Cerebellar nuclear complex (tissue), 1 donor: Measurements from ENCODE around the gene SLC22A16.
"Not testable (repeated sequence)": the region's sequence is repeated elsewhere in the genome, so short reads cannot be mapped to it uniquely, and the experiment has no call there.

Experiments
- DNase-seq, 2 experiments: peaks; one replicate each; lab custom pipeline; 2025; lab: John Stamatoyannopoulos, UW

The SLC22A16 gene

DNA sequence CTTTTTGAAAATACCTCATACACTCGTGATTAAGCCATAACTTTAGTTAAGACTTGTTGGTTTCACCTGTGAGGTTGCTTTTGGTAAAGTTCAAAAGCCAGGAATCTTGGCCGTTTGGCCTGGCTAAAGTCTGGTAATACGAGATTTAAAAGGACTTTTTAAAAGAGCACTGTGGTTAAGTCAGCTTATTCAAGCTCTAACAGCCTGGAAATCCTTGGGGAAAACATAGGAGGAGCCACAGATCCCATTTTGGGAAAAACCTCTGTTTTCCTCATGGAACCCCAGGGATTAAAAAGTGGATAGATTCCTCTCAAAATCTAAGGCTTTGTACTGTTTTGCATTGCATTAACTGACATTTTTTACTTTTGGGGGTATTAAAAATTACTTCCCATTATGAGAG, 13.7 kb upstream of the SLC22A16 start:
- DNase-seq = no peak

GRCh38 chr6:110488606-110489190, 12.3 kb upstream of the SLC22A16 start:
- DNase-seq = no peak

GRCh38 chr6:110487968-110488381, 11.6 kb upstream of the SLC22A16 start:
- not testable (repeated sequence) for DNase-seq

DNA sequence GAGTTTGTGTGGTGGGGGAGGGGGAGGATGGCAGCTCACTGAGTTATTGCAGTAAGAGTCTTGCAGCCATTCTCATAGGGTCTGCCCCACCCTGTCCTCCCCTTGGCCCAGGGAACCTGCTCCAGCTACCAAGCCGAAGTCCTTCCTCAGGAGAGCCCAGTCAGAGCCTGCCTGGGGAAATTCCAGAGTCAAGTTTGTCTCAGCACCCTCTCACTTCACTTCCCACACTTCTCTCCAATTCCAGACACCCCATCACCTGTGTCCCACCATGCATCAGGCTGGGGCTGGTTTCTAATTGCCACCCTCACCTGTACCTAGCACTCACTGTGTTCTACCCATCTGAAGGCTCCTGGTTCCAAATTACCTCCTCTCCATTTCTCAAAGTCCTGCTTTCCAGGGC, 10.3 kb upstream of the SLC22A16 start:
- no peak for DNase-seq

DNA sequence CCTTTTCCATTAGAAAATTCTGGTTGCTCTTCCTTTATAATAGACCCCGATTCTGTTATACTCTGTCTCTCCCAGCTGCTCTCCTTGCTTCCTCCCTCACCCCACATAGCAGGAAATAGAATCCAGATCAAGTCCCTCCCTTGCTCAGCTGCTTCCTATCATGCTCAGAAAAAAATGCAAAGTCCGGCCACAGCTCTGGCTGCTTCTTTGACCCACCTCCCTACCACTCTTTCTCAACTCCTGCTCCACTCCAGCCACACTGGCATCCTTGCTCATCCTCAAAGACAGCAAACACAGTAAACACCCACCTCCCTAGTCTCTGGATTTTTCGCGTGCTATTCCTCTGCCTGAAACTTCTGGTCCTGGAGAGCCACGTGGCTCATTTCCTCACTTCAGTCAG, 9.1 kb upstream of the SLC22A16 start:
- no peak for DNase-seq

DNA sequence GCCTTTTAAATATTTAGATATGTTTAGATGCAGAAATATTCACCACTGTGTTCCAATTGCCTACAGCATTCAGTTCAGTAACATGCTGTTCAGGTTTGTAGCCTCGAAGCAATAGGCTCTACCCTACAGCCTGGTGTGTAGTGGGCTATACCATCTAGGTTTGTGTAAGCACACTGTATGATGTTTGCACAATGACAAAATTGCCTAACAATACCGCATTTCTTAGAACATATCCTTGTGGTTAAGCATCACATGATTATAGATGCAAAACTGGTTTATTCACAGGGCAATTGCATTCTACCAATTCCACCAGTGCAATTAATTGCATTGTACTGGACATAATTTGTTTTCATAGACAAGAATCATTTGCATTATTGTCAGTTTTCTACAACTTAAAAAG, 7.9 kb upstream of the SLC22A16 start:
- DNase-seq = no peak

- no peak for DNase-seq
These were observed 6.5 kb upstream of the SLC22A16 start for GRCh38 chr6:110482774-110483400.

- DNase-seq = no peak
These were observed 4.7 kb upstream of the SLC22A16 start for GRCh38 chr6:110481081-110481480.

- DNase-seq = no peak
These were observed 1.3 kb downstream of the SLC22A16 start for GRCh38 chr6:110475066-110475653.

DNA sequence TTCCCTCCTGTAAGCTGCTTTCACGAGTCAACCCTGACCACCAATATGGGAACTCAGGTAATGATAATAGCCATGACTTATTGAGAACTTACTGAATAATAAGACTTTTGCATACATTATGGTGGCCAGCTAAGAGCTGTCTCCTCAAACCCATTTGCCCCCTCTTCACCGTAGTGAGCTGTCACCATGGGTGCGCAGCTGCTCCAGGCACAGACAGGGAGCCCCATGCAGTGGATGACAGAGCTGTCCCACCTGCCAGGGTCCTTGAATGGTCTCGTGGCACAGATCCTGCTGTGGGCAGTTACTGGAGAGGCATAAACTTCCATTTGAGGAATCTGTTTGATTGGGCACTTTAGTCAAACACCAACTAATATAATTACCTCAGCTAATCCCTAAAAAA, 1.9 kb downstream of the SLC22A16 start:
- DNase-seq = no peak

GRCh38 chr6:110472739-110473138, 3.7 kb downstream of the SLC22A16 start:
- no peak for DNase-seq

DNA sequence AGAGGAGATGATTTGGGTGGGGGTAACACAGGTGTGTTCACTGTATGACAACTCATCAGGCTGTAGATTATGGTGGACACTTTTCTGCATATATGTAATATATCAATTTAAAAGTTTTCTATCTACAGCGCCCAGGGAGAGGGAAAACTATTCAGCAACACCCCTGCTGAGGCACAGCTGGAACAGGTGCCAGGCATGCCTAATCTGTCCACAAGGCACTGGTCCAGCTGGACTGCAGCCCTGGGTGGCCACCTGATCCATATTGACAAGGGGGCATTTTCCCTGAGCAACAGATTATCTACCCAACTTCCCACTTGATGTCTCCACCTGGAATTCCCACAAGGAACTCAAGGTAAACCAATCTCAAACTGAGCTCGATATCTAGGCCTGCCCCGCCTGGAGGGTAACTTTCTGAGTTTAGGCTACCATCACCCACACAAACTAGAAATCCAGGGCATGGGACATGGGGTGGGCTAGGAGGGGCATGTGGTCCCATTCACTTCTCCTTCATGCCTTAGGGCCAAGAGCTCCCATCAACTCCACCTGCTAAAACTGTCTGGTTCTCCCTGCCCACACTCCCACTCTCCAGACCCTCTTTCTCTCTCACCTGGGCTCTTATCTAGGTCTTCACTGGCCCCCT, 4.6 kb downstream of the SLC22A16 start:
- no peak for DNase-seq

- DNase-seq = no peak
These were observed 7.7 kb downstream of the SLC22A16 start for GRCh38 chr6:110468731-110469130.

GRCh38 chr6:110467566-110468140, 8.8 kb downstream of the SLC22A16 start:
- DNase-seq = no peak

GRCh38 chr6:110462884-110463481, 13.4 kb downstream of the SLC22A16 start:
- DNase-seq = no peak

- no peak for DNase-seq
These were observed 15.0 kb downstream of the SLC22A16 start for GRCh38 chr6:110461376-110461775.

DNA sequence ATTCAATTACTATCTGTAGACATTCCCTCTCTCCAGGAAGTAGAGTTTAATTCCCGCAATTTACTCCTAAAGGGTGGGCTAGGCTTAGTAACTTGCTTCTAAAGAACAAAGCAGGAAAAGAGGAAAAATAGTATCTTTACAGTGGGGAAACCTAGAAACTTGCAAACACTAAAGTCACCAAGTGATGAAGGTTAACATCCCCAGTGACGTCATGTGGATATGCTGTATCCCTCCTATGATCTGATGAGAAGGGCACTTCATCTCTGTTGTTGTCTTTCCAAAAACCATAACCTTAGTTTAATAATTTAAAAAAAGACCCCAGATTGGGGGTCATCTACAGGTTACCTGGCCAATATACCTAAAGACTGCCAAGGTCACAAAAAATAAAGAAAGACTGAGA, 17.3 kb downstream of the SLC22A16 start:
- no peak for DNase-seq

- no peak for DNase-seq
These were observed 17.9 kb downstream of the SLC22A16 start for GRCh38 chr6:110458476-110458875.

DNA sequence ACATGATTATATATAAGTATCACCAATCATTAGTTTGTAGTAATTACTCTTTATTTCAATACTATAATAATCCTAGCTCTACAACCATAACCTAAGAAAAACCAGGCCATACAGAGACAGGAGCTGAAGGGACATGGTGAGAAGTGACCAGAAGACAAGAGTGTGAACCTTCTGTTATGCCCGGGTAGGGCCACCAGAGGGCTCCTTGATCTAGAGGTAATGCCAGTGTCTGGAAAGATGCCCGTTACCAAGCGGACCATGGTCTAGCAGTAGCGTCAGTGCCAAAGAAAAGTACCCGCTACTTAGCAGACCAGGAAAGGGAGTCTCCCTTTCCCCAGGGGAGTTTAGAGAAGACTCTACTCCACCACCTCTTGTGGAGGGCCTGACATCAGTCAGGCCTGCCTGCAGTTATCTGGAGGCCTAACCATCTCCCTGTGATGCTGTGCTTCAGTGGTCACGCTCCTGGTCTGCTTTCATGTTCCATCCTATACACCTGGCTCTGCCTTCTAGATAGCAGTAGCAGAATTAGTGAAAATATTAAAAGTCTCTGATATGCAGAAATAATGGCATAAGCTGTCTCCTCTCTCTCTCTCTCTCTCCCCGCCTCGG, 18.7 kb downstream of the SLC22A16 start:
- not testable (repeated sequence) for DNase-seq

DNA sequence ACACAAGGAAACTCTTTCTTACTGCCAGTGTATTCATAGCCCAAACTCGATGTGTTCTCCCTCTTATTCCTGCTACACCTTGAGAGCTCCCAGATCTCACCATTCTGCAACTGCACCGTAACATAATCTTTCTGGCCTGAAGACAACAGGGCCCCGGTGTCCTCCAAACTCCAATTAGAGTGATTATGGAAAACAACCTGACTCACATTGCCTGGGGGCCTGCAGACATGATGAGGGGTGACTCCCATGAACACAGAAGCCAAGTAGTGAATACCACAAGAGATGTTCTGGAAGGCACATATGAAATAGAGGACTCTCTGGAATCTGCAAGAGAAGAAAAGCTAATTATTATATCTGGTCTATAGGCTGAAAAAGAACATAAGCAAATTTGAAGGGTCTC, 19.7 kb downstream of the SLC22A16 start:
- DNase-seq = no peak

DNA sequence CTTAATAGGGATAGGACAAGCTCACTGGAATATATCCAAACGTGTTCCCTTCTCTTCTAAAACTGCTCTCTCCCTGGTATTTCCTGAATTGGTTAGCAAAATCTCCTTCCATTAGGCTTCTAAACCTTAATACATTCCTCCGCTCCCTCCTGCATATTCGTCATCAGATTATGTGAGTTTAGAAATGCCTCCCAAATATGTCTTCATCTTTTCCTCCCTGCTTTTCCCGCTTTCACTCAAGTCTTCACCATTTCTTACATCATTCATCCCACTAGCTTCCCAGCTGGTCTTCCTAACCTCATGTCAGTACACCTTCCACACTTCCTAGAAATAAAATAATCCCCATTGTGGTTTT, 26.9 kb downstream of the SLC22A16 start:
- no peak for DNase-seq
